Measurements from ENCODE around the gene CPS1.

Gene CPS1

DNA sequence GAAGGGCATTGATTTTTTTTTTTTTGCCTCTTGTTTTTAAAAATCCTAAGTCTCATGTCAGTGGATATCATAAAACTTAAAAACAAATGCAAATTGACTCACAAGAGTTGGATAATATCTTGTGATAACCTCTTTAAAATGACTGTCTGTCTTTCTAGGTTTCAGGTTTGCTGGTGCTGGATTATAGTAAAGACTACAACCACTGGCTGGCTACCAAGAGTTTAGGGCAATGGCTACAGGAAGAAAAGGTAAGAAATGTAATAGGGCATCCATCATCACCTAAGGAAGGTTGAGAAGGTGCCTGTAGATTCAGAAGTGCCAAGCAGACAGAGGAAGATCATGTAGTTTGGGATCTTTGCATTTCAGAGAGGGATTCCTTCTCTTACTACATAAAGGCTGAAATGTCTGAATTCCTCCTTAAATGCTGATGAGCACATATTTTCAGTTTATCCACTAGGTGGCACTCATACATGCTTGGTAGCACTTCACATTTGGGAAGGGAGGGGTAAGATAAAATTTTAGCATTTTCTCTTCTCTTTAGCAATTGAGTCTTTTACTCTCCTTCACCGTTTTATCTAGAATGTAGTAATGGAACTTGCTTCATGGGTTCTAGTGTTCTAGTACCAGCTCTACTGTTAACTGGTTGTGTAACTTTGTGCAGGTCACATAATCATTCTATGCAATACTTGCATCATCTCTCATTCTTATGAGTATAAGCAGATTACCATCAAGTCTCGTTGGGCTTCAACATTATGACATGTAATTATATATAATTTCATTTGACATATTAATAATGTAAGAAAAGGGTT, 21.1 kb downstream of the CPS1 start:
- H3K27ac ChIP-seq (ENCODE audit: low read depth, low read length): no peak overlapping the region
- H3F3A ChIP-seq (ENCODE audit: insufficient read depth): no peaks in the 10 kb centered on the region
- no peaks in the 10 kb centered on the region for H4K20me1 ChIP-seq (ENCODE audit: low read depth, low read length)
- H2AFZ ChIP-seq (ENCODE audit: low read depth, low read length, severe bottlenecking): no peak overlapping the region
- no peak overlapping the region for H3K4me2 ChIP-seq (ENCODE audit: low read depth, low read length, poor library complexity, severe bottlenecking)
- H3K4me3 ChIP-seq (ENCODE audit: insufficient read depth, low read length, poor library complexity, severe bottlenecking): no peak overlapping the region
- no peaks in the 10 kb centered on the region for H3K9me3 ChIP-seq (ENCODE audit: insufficient read depth, low read length)
- H3K9ac ChIP-seq (ENCODE audit: low read length): no peak overlapping the region
- H3K9me2 ChIP-seq (replicated peaks; ENCODE audit: insufficient read depth, low read length): no peaks in the 10 kb centered on the region
- H3K36me3 ChIP-seq (ENCODE audit: low read length): no peaks in the 10 kb centered on the region
- no peaks in the 10 kb centered on the region for H3K27me3 ChIP-seq (ENCODE audit: low read length)
- H3K79me2 ChIP-seq (ENCODE audit: insufficient read depth, low read length): no peaks in the 10 kb centered on the region
- TF ChIP-seq, protein P1, sequence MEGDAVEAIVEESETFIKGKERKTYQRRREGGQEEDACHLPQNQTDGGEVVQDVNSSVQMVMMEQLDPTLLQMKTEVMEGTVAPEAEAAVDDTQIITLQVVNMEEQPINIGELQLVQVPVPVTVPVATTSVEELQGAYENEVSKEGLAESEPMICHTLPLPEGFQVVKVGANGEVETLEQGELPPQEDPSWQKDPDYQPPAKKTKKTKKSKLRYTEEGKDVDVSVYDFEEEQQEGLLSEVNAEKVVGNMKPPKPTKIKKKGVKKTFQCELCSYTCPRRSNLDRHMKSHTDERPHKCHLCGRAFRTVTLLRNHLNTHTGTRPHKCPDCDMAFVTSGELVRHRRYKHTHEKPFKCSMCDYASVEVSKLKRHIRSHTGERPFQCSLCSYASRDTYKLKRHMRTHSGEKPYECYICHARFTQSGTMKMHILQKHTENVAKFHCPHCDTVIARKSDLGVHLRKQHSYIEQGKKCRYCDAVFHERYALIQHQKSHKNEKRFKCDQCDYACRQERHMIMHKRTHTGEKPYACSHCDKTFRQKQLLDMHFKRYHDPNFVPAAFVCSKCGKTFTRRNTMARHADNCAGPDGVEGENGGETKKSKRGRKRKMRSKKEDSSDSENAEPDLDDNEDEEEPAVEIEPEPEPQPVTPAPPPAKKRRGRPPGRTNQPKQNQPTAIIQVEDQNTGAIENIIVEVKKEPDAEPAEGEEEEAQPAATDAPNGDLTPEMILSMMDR (IDR thresholded peaks at IDR 0.05; ENCODE audit: insufficient read depth, low read length, poor library complexity, severe bottlenecking): peak; percentile 59
- no peak for TF ChIP-seq EZH2phosphoT487 (conservative IDR thresholded peaks at IDR 0.05; ENCODE audit: low read length)

DNA sequence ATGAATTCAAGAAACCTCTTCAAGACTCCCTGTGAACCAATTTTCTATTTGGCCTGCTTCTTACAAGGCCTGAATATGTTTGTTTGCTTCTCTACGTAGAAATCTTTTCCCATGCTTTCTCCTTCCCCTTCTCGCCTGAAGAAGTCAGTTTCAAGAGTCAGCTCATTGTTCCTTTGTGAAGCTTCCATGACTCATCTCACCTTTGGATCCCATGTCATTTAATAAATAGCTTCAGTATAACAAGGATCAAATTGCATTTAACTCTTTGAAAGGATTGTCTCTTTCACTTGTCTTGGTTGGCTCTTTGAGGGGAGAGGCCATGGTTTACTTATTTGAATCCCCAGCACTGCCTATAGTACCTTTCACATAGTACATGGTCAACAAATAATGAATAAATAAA, 28.4 kb downstream of the CPS1 start:
- Histone ChIP-seq H3F3A (ENCODE audit: insufficient read depth) (no peaks in the 10 kb centered on the region), H3K9ac (ENCODE audit: low read length) (no peak overlapping the region), H3K9me3 (ENCODE audit: insufficient read depth, low read length) (no peaks in the 10 kb centered on the region), H3K36me3 (ENCODE audit: low read length) (no peaks in the 10 kb centered on the region), H3K4me3 (ENCODE audit: insufficient read depth, low read length, poor library complexity, severe bottlenecking) (no peak overlapping the region), H2AFZ (ENCODE audit: low read depth, low read length, severe bottlenecking) (no peak overlapping the region), H4K20me1 (ENCODE audit: low read depth, low read length) (no peaks in the 10 kb centered on the region), H3K27me3 (ENCODE audit: low read length) (no peaks in the 10 kb centered on the region), H3K79me2 (ENCODE audit: insufficient read depth, low read length) (no peaks in the 10 kb centered on the region), H3K4me2 (ENCODE audit: low read depth, low read length, poor library complexity, severe bottlenecking) (no peak overlapping the region), H3K9me2 (replicated peaks; ENCODE audit: insufficient read depth, low read length) (no peaks in the 10 kb centered on the region), H3K27ac (ENCODE audit: low read depth, low read length) (no peak overlapping the region)
- TF ChIP-seq, protein P1 (IDR thresholded peaks at IDR 0.05; ENCODE audit: insufficient read depth, low read length, poor library complexity, severe bottlenecking): no peak
- TF ChIP-seq EZH2phosphoT487 (conservative IDR thresholded peaks at IDR 0.05; ENCODE audit: low read length): no peak

DNA sequence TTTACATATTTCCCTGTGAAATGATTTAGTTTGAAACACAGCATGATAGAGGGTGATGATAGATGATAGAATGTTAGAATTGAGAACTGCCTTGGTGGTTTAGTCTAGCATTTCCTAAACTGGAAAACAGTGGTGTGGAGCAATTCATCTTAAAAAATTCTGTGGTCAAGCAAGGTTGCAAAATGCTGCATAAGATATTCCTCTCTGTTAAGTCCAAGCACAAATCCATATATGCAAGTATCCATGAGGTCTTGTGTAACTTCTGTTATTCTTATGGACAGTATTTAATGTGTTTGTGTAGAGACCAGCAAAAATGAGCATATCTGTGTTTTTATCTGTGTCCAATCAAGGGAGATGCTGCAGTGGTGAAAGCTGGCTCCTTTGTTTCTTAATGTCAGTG, 30.0 kb downstream of the CPS1 start:
- no peaks in the 10 kb centered on the region for H3K79me2 ChIP-seq (ENCODE audit: insufficient read depth, low read length)
- no peak overlapping the region for H3K4me3 ChIP-seq (ENCODE audit: insufficient read depth, low read length, poor library complexity, severe bottlenecking)
- H2AFZ ChIP-seq (ENCODE audit: low read depth, low read length, severe bottlenecking): no peak overlapping the region
- no peaks in the 10 kb centered on the region for H3K27me3 ChIP-seq (ENCODE audit: low read length)
- H3K9me2 ChIP-seq (replicated peaks; ENCODE audit: insufficient read depth, low read length): no peaks in the 10 kb centered on the region
- H3K9ac ChIP-seq (ENCODE audit: low read length): no peak overlapping the region
- H3K27ac ChIP-seq (ENCODE audit: low read depth, low read length): no peak overlapping the region
- H3K4me2 ChIP-seq (ENCODE audit: low read depth, low read length, poor library complexity, severe bottlenecking): no peak overlapping the region
- no peaks in the 10 kb centered on the region for H3K9me3 ChIP-seq (ENCODE audit: insufficient read depth, low read length)
- H3F3A ChIP-seq (ENCODE audit: insufficient read depth): no peaks in the 10 kb centered on the region
- no peaks in the 10 kb centered on the region for H4K20me1 ChIP-seq (ENCODE audit: low read depth, low read length)
- no peaks in the 10 kb centered on the region for H3K36me3 ChIP-seq (ENCODE audit: low read length)
- TF ChIP-seq, protein P1 (IDR thresholded peaks at IDR 0.05; ENCODE audit: insufficient read depth, low read length, poor library complexity, severe bottlenecking): no peak
- no peak for TF ChIP-seq EZH2phosphoT487 (conservative IDR thresholded peaks at IDR 0.05; ENCODE audit: low read length)

All from SU-DHL-6 (cell line).